ENCODE results near the gene MORF4L2. TPM values are rescaled to one million over a fixed set of nuclear protein-coding genes. Genes with fewer than 3 reads are reported as not detected.
"Not testable (repeated sequence)": the region's sequence is repeated elsewhere in the genome, so short reads cannot be mapped to it uniquely, and the experiment has no call there.

Gene MORF4L2
- total RNA-seq, 1 donor from 2014 or later: 545 TPM

DNA sequence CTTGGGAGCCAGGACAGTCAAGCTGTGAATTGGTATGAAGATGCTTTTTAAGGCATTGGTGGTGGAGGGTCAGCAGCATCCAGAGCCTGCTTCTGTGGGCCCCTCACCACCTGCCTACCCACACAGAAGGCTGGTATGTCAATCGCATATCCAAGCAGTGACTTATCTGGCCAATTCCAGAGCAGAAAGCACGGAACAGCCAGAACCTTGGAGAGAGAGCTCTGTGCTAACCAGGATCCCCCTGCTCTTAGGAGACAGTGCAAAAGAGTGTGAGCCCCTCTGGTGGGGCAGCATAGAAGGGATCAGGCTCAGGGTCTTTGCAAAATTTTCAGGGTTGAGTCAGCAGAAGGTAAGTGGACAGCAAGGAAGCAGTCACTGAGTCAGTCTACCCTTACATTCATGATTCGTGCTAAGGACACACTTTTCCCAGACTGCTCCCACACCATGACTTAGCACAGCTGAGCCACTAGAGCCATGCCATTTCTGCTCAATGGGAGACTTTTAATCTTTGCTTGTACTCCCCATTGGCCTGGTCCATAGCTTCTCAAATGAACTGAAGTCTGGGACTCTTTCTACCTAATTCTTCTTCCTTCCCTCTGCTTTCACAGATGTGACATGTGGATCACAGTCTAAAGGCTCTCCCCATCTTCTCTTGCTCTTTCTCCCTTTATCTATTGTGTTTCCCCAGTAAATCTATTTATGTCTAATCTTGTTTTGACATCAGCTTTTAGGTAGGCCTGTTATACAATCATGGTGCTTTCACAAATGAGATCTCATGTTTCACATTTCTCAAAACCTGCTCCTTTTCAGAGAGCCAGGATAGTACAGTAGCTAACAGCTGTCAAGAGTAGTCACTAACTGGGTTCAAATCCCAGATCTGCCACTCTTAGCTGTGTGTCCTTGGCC is 20.0 kb downstream of the MORF4L2 start:
- Mint-ChIP-seq H3K27me3 (ENCODE audit: low read depth) (peaks cover 4% of the 10 kb centered on the region), H3K36me3 (ENCODE audit: low read depth) (no peaks in the 10 kb centered on the region), H3K4me1 (ENCODE audit: low read depth) (peaks cover 3% of the 10 kb centered on the region), H3K4me3 (ENCODE audit: unreplicated experiment) (no peak overlapping the region), H3K9me3 (ENCODE audit: low read depth) (no peaks in the 10 kb centered on the region), H3K27ac (ENCODE audit: unreplicated experiment) (no peak overlapping the region)
- TF ChIP-seq, protein P1, sequence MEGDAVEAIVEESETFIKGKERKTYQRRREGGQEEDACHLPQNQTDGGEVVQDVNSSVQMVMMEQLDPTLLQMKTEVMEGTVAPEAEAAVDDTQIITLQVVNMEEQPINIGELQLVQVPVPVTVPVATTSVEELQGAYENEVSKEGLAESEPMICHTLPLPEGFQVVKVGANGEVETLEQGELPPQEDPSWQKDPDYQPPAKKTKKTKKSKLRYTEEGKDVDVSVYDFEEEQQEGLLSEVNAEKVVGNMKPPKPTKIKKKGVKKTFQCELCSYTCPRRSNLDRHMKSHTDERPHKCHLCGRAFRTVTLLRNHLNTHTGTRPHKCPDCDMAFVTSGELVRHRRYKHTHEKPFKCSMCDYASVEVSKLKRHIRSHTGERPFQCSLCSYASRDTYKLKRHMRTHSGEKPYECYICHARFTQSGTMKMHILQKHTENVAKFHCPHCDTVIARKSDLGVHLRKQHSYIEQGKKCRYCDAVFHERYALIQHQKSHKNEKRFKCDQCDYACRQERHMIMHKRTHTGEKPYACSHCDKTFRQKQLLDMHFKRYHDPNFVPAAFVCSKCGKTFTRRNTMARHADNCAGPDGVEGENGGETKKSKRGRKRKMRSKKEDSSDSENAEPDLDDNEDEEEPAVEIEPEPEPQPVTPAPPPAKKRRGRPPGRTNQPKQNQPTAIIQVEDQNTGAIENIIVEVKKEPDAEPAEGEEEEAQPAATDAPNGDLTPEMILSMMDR (IDR thresholded peaks at IDR 0.05): no peak
- DNase-seq (ENCODE audit: low spot score): no peak

DNA sequence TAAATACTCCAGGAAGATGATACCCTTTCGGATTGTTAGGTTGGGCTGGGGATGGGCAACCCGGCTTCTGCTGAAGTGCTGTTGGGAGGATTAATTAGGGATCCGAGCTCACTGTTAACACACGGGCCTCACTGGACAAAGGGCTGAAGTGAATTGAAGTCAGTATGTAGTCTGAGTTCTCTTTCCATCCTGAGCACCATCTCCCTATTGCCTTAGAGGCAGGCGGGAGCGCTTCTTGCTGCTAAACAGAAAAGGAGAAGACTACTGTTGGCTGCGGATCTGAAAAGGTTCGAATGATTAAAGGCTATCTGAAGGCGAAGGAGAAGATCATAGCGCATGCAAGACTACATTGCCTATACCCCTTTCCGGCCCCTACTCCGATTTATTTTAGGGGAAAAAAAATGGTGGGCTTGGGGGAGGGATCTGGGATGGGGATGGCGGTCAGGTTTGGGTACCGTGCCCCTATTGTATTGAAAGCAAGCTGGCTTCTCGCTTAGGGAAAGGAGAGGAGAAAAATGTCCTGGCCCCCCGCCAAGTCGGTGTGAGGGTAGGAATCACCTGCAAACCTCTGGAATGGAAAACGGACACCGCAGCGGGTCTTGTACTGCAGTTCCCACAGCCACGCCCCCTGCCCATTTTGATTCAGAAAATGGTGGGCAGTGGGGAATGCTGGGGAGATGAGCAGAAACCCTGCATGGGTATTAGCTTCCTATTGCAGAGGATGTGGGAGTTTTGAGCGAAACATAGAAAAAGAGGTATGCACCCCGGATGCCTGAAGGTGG is 22.3 kb downstream of the MORF4L2 start:
- H3K4me3 Mint-ChIP-seq (ENCODE audit: unreplicated experiment): no peak overlapping the region
- TF ChIP-seq, protein P1 (IDR thresholded peaks at IDR 0.05): no peak
- no peaks in the 10 kb centered on the region for H3K36me3 Mint-ChIP-seq (ENCODE audit: low read depth)

GRCh38 chrX:103659460-103659859 is 27.0 kb downstream of the MORF4L2 start:
- H3K4me1 Mint-ChIP-seq (ENCODE audit: low read depth): peaks cover 11% of the 10 kb centered on the region
- H3K4me3 Mint-ChIP-seq (ENCODE audit: unreplicated experiment): not testable (repeated sequence)

More for the DNA sequence above, 22.3 kb downstream of the MORF4L2 start:
- H3K4me1 Mint-ChIP-seq (ENCODE audit: low read depth): peaks cover 3% of the 10 kb centered on the region
- DNase-seq (ENCODE audit: low spot score): no peak
- H3K27me3 Mint-ChIP-seq (ENCODE audit: low read depth): peaks cover 4% of the 10 kb centered on the region
- no peak overlapping the region for H3K27ac Mint-ChIP-seq (ENCODE audit: unreplicated experiment)
- H3K9me3 Mint-ChIP-seq (ENCODE audit: low read depth): no peaks in the 10 kb centered on the region

GRCh38 chrX:103658681-103659433 is 27.6 kb downstream of the MORF4L2 start:
- DNase-seq (ENCODE audit: low spot score): no peak
- TF ChIP-seq, protein P1 (IDR thresholded peaks at IDR 0.05): no peak
- peaks cover 8% of the 10 kb centered on the region for H3K4me1 Mint-ChIP-seq (ENCODE audit: low read depth)
- no peaks in the 10 kb centered on the region for H3K27me3 Mint-ChIP-seq (ENCODE audit: low read depth)
- H3K36me3 Mint-ChIP-seq (ENCODE audit: low read depth): no peaks in the 10 kb centered on the region
- no peaks in the 10 kb centered on the region for H3K9me3 Mint-ChIP-seq (ENCODE audit: low read depth)
- H3K4me3 Mint-ChIP-seq (ENCODE audit: unreplicated experiment): no peak overlapping the region
- H3K27ac Mint-ChIP-seq (ENCODE audit: unreplicated experiment): no peak overlapping the region

More at GRCh38 chrX:103659460-103659859, 27.0 kb downstream of the MORF4L2 start:
- H3K9me3 Mint-ChIP-seq (ENCODE audit: low read depth); DNase-seq (ENCODE audit: low spot score); H3K27ac Mint-ChIP-seq (ENCODE audit: unreplicated experiment); H3K36me3 Mint-ChIP-seq (ENCODE audit: low read depth); H3K27me3 Mint-ChIP-seq (ENCODE audit: low read depth): not testable (repeated sequence)

DNA sequence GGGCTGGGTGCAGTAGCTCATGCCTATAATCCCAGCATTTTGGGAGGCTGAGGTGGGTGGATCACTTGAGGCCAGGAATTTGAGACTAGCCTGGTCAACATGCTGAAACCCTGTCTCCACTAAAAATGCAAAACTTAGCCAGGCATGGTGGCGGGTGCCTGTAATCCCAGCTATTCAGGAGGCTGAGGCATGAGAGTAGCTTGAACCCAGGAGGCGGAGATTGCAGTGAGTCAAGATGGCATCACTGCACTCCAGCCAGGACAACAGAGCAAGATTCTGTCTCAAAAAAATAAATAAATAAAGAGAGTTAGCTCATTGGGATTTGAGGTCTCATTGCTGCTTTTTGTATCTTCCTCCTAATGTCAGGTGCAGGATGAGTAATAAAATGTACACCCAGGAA is 29.4 kb downstream of the MORF4L2 start:
- H3K4me1 Mint-ChIP-seq (ENCODE audit: low read depth); H3K27ac Mint-ChIP-seq (ENCODE audit: unreplicated experiment); H3K27me3 Mint-ChIP-seq (ENCODE audit: low read depth); H3K9me3 Mint-ChIP-seq (ENCODE audit: low read depth); DNase-seq (ENCODE audit: low spot score); H3K4me3 Mint-ChIP-seq (ENCODE audit: unreplicated experiment); H3K36me3 Mint-ChIP-seq (ENCODE audit: low read depth): not testable (repeated sequence)

GRCh38 chrX:103656617-103657016 is 29.9 kb downstream of the MORF4L2 start:
- Mint-ChIP-seq H3K9me3 (ENCODE audit: low read depth) (no peaks in the 10 kb centered on the region), H3K36me3 (ENCODE audit: low read depth) (no peaks in the 10 kb centered on the region), H3K4me3 (ENCODE audit: unreplicated experiment) (no peak overlapping the region), H3K27ac (ENCODE audit: unreplicated experiment) (no peak overlapping the region), H3K4me1 (ENCODE audit: low read depth) (peaks cover 8% of the 10 kb centered on the region), H3K27me3 (ENCODE audit: low read depth) (no peaks in the 10 kb centered on the region)
- TF ChIP-seq, protein P1 (IDR thresholded peaks at IDR 0.05): no peak
- no peak for DNase-seq (ENCODE audit: low spot score)

DNA sequence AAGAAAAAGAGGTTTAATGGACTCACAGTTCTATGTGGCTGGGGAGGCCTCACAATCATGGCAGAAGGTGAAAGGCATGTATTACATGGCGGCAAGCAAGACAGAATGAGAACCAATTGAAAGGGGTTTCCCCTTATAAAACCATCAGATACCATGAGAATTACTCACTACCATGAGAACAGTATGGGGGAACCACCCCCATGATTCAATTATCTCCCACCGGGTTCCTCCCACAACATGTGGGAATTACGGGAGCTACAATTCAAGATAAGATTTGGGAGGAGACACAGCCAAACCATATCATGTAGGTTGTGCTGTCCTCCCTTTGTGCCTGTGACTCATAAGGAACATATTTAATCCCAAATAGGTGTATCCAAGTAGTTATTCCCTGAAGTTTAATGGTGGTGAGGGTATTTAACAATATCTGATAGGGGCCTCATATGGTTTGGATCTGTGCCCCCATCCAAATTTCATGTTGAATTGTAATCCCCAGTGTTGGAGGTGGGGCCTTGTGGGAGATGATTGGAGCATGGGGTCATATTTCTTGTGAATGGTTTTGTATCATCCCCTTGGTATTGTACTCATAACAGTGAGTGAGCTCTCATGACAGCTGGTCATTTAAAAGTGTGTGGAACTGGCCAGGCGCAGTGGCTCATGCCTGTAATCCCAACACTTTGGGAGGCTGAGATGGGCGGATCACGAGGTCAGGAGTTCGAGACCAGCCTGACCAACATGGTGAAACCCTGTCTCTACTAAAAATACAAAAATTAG is 31.1 kb downstream of the MORF4L2 start:
- not testable (repeated sequence) for H3K27me3 Mint-ChIP-seq (ENCODE audit: low read depth); H3K4me1 Mint-ChIP-seq (ENCODE audit: low read depth); H3K9me3 Mint-ChIP-seq (ENCODE audit: low read depth); H3K36me3 Mint-ChIP-seq (ENCODE audit: low read depth); DNase-seq (ENCODE audit: low spot score); H3K4me3 Mint-ChIP-seq (ENCODE audit: unreplicated experiment); H3K27ac Mint-ChIP-seq (ENCODE audit: unreplicated experiment)
